ENCODE results near the gene IFFO2.

The IFFO2 gene

GRCh38 chr1:18936814-18937481 is 19.5 kb downstream of the IFFO2 start:
- no peak for DNase-seq (ENCODE audit: low spot score)

DNA sequence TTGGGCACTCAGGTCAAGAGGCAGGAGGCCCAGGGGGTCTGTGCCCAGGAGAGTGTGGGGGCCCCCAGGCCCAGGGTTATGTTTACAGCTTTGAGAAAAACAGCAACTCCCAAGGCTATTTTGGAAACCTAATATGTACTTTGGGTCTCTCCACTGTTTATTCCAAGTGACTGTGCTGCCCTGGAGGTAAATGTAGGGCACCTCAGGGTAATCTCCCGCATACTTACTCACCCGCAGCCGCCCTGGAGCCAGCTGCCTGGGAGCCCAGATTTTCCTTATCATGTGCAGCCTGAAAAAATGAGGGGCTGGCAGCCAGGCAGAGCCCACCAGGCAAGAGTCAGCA is 20.0 kb downstream of the IFFO2 start:
- no peak for DNase-seq (ENCODE audit: low spot score)

GRCh38 chr1:18934205-18935000 is 22.1 kb downstream of the IFFO2 start:
- no peak for DNase-seq (ENCODE audit: low spot score)

DNA sequence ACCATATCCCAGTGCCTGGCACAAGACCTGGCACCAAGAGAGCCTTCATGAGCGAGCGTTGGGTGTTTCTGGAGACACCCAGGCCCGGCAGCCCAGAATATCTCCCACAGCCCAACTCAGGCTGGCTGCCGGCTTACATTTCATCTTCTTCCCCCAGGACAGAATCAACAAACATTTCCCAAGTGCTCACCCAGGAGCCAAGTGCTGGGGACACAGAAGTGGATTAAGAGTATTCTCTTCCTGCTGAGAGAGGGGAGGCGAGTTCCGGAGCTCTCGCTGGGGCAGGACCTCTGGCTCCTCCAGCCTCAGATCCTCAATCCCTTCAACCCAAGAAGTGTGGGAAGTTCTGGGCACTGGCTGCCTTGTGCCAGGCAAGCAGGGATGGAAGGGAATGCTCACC is 23.6 kb downstream of the IFFO2 start:
- DNase-seq (ENCODE audit: low spot score), result no peak

DNA sequence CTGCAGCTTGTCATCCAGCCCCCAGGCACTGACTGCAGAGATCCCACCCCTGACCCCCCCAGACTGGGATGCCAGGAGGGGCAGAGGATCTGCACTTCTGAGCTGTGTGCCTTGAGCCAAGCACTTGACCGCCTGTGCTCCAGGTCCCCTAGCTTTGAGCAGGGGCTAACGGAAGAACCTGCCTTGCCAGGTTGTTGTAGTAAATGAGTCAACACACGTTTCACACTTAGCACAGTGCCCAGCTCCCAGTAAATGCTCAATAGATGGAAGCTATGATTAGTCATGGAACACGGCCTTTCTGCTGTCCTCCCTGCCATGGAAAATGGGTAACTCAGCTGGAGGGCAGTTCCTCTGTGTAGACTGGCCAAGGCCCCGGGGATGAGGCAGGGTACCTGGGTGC is 24.1 kb downstream of the IFFO2 start:
- no peak for DNase-seq (ENCODE audit: low spot score)

- no peak for DNase-seq (ENCODE audit: low spot score)
Measured at GRCh38 chr1:18931730-18932129, 24.7 kb downstream of the IFFO2 start.

DNA sequence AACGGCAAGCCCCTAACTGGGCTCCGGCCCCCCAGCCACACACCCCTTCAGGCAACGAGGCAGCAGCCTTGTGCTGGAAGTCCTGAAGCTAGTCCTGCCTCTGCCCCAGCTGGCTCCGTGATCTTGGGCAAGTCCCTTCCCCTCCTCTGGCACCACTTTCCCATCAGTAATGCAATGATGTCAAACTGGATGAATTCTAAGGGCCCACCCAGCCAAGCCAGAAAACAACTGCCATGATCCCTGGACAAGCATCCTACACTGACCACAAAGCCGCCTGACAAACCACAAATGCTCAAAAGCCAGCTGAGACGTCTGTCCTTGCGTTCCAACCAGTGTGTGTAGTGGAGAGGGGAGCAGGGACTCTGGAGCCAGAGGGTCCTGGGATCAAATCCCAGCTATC is 26.8 kb downstream of the IFFO2 start:
- no peak for DNase-seq (ENCODE audit: low spot score)

DNA sequence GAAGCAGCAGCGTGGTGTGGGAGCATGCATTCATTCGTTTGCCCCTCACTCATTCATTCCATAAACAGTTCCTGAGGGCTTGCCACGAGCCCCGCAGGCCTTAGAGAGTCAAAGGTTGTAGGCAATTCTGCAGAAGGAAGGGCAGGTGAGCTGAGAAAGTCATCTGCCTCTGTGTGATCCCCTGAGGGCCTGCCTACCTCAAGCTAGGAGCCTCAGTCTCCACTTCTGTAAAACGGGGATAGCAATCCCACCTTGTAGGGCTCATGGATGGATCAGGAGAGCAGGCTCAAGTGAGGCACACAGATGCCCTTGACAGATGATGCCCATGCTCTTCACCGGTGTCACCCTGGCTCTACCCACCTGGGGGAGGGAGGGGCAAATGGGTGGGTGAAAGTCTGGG is 27.5 kb downstream of the IFFO2 start:
- no peak for DNase-seq (ENCODE audit: low spot score)

GRCh38 chr1:18928406-18928805 is 28.1 kb downstream of the IFFO2 start:
- DNase-seq (ENCODE audit: low spot score), result no peak

DNA sequence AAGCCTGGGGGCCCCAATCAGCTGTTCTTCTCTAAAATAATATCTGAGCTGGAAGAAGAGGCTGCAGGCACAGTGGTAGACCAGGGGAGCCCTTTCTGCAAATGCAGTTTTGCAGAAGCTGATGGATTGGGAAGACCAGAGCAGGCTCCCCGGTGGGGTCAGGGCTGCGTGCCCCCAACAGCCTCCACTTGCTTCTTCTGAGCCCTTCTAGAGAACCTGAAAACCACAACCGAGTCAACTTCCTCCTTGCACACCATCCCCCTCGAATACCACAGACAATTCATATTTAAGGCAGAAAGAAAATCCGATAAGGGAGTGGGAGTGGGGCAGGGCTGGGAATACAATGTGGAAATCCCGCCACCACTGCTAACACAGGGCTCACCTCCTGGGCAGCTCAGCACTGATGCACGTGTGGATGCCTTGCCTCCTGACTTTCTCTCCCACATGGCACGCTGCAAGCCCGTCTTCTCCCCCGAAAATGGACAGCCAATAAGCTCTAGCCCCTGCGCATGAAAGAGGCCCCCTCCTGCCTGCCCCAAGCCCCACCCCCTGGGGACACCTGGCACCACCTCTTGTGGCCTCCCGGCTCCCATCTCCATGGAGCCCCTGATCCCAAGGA is 28.7 kb downstream of the IFFO2 start:
- DNase-seq (ENCODE audit: low spot score), result no peak

GRCh38 chr1:18927082-18927653 is 29.3 kb downstream of the IFFO2 start:
- no peak for DNase-seq (ENCODE audit: low spot score)

- DNase-seq (ENCODE audit: low spot score), result peak; percentile 98
Measured at GRCh38 chr1:18926315-18927081, 30.0 kb downstream of the IFFO2 start.

- DNase-seq (ENCODE audit: low spot score), result no peak
Measured at GRCh38 chr1:18925279-18925678, 31.2 kb downstream of the IFFO2 start.

DNA sequence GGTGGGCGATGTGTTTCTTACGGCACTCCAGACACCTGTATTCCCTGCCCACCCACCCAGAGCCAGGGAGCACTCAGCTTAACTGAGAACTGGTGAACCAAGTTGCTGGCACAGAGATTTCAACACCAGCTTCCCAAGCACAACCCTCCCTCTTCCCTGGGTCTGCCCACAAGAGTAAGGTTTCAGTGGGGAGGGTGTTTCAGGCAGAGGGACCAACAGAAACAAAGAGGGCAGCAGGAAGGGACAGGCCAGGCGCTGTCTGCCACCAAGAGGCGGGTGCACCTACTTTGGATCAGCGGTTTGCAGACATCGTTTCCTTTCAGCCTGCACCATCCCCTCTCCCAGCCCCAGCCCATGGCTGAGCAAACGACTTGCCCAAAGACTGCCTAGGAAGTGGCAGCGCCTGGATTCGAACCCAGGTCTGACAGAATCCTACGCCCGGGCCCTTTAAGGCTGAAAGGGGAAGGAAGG is 32.2 kb downstream of the IFFO2 start:
- DNase-seq (ENCODE audit: low spot score), result no peak

GRCh38 chr1:18923756-18924211 is 32.7 kb downstream of the IFFO2 start:
- no peak for DNase-seq (ENCODE audit: low spot score)

- no peak for DNase-seq (ENCODE audit: low spot score)
Measured at GRCh38 chr1:18922848-18923755, 33.4 kb downstream of the IFFO2 start.

- no peak for DNase-seq (ENCODE audit: low spot score)
Measured at GRCh38 chr1:18922319-18922726, 34.2 kb downstream of the IFFO2 start.

GRCh38 chr1:18921516-18922251 is 34.8 kb downstream of the IFFO2 start:
- no peak for DNase-seq (ENCODE audit: low spot score)

DNA sequence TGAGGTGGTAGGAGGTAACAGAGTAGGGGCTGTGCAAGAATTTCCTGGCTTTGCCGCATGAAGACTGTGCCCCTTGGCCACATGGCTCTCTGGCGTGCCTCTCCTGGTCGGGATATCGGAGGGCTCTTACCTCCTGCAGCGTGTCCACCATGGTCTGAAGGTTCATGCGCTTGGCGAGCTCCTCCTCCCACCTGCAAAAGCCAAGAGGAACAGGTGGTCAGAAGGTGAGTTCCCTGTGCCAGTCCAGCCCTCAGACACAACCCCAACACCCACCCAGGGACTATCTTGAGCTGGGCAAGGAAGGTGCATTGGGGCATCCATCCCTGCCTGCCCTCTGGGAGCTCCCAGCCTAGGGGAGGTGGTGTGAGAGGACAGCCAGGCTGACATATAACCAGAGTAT is 35.5 kb downstream of the IFFO2 start:
- DNase-seq (ENCODE audit: low spot score), result no peak

GRCh38 chr1:18919956-18920355 is 36.5 kb downstream of the IFFO2 start:
- DNase-seq (ENCODE audit: low spot score), result no peak

Data from RKO (cell line).